CD14-positive monocyte (primary cell): ENCODE results near the gene TAS1R1. TPM values are rescaled to one million over a fixed set of nuclear protein-coding genes. Genes with fewer than 3 reads are reported as not detected.

Experiments used
- DNase-seq, 3 donors: peaks; one replicate each; pipeline ENCODE4 v3.0.0-alpha.2; 2011 to 2022
- H2AFZ ChIP-seq: 2 replicates; pipeline ENCODE4 v1.6.0; 2012; ENCODE audit warnings: mild to moderate bottlenecking, low read depth, low read length, inconsistent platforms; ENCODE audit not compliant: insufficient read depth, poor library complexity, severe bottlenecking
- H3K27ac ChIP-seq, 2 donors: 1 replicate in 1 of 2; 2 replicates in 1 of 2; pipeline ENCODE4 v1.5.1; 2012 to 2013; ENCODE audit warnings: low read length in 2 of 2, control low read depth in 1 of 2, inconsistent platforms in 1 of 2, low read depth in 1 of 2, mild to moderate bottlenecking in 1 of 2
- H3K27me3 ChIP-seq, 2 donors: one replicate each; pipeline versions ENCODE4 v1.6.0 to v1.6.1; 2011 to 2013; ENCODE audit warnings: low read length in 2 of 2; ENCODE audit not compliant: control insufficient read depth in 2 of 2, insufficient read depth in 2 of 2
- H3K36me3 ChIP-seq, 2 donors: replicated peaks in 1 of 2; 1 replicate in 1 of 2; 2 replicates in 1 of 2; pipeline versions ENCODE4 v1.5.1 to v1.6.1; 2012 to 2013; ENCODE audit warnings: low read length in 2 of 2, control low read depth in 1 of 2, inconsistent platforms in 1 of 2, mild to moderate bottlenecking in 1 of 2; ENCODE audit not compliant: insufficient read depth in 2 of 2, control insufficient read depth in 1 of 2
- H3K4me1 ChIP-seq, 2 donors: 1 replicate in 1 of 2; 2 replicates in 1 of 2; pipeline versions ENCODE4 v1.5.1 to v1.6.1; 2012 to 2013; ENCODE audit warnings: low read length in 2 of 2, control low read depth in 1 of 2, inconsistent platforms in 1 of 2, mild to moderate bottlenecking in 1 of 2, moderate library complexity in 1 of 2; ENCODE audit not compliant: insufficient read depth in 2 of 2, control insufficient read depth in 1 of 2
- H3K4me2 ChIP-seq: replicated peaks from 2 replicates; pipeline ENCODE3; 2012; ENCODE audit warnings: low read length, moderate library complexity, mild to moderate bottlenecking; ENCODE audit not compliant: poor library complexity, severe bottlenecking; ENCODE audit errors: extremely low read depth
- H3K4me3 ChIP-seq, 3 experiments: fragments of 200-600 bp in 1 of 3; sonication (generic) in 1 of 3; replicated peaks in 1 of 3; 1 replicate in 2 of 3; 2 replicates in 1 of 3; pipeline ENCODE4 v1.5.1; 2011 to 2013; ENCODE audit warnings: low read length in 3 of 3, mild to moderate bottlenecking in 3 of 3, control low read depth in 2 of 3, low read depth in 2 of 3, inconsistent platforms in 1 of 3, moderate library complexity in 1 of 3
- H3K79me2 ChIP-seq: 2 replicates; pipeline ENCODE4 v1.6.0; 2012; ENCODE audit warnings: mild to moderate bottlenecking, control low read depth, inconsistent platforms, low read length, moderate library complexity; ENCODE audit not compliant: insufficient read depth
- H3K9ac ChIP-seq: 2 replicates; pipeline ENCODE4 v1.6.0; 2017; ENCODE audit warnings: low read length, mild to moderate bottlenecking; ENCODE audit not compliant: insufficient read depth, poor library complexity, severe bottlenecking
- H3K9me3 ChIP-seq, 2 donors: replicated peaks in 1 of 2; 1 replicate in 1 of 2; 2 replicates in 1 of 2; pipeline versions ENCODE4 v1.5.1 to v1.6.1; 2012 to 2013; ENCODE audit warnings: low read length in 2 of 2, control low read depth in 1 of 2; ENCODE audit not compliant: control insufficient read depth in 1 of 2, insufficient read depth in 1 of 2
- H4K20me1 ChIP-seq: 2 replicates; pipeline ENCODE4 v1.6.0; 2012; ENCODE audit warnings: mild to moderate bottlenecking, low read length, control low read depth, moderate library complexity; ENCODE audit not compliant: insufficient read depth
- H3K27ac Mint-ChIP-seq, 7 donors: one replicate each; pipeline ENCODE4 v1.8.0; 2020; ENCODE audit warnings: mild to moderate bottlenecking in 7 of 7, mixed read lengths in 7 of 7, moderate library complexity in 6 of 7, inconsistent platforms in 2 of 7
- H3K27me3 Mint-ChIP-seq, 3 donors: one replicate each; pipeline ENCODE4 v1.8.0; 2021 to 2022; ENCODE audit warnings: low read depth in 3 of 3, mild to moderate bottlenecking in 3 of 3, mixed read lengths in 3 of 3, moderate library complexity in 3 of 3, inconsistent platforms in 1 of 3
- H3K36me3 Mint-ChIP-seq, 2 donors: one replicate each; pipeline ENCODE4 v1.8.0; 2020; ENCODE audit warnings: mixed read lengths in 2 of 2, inconsistent platforms in 1 of 2, mild to moderate bottlenecking in 1 of 2
- H3K4me1 Mint-ChIP-seq: one replicate; pipeline ENCODE4 v1.8.0; 2020; ENCODE audit warnings: mild to moderate bottlenecking, mixed read lengths
- H3K4me3 Mint-ChIP-seq, 2 donors: one replicate each; pipeline ENCODE4 v1.8.0; 2020; ENCODE audit warnings: mild to moderate bottlenecking in 2 of 2, mixed read lengths in 2 of 2, moderate library complexity in 1 of 2
- H3K9me3 Mint-ChIP-seq, 7 donors: one replicate each; pipeline ENCODE4 v1.8.0; 2020 to 2022; ENCODE audit warnings: mixed read lengths in 7 of 7, mild to moderate bottlenecking in 6 of 7, moderate library complexity in 6 of 7, inconsistent platforms in 2 of 7
- CTCF ChIP-seq: fragments of 200-600 bp; IDR thresholded peaks from one replicate; pipeline ENCODE4 v1.8.0; 2022; ENCODE audit warnings: antibody characterized with exemption, mild to moderate bottlenecking
- WGBS: methylation state at CpG from one replicate; pipeline ENCODE4 v1.1.5; 2013; ENCODE audit warnings: missing lambda C conversion rate; ENCODE audit not compliant: insufficient coverage; 5-methylcytosine and 5-hydroxymethylcytosine counted together
- intact Hi-C, 2 donors: fragments of 100-400 bp; cut with micrococcal nuclease; formaldehyde crosslinking; loops; one replicate each; pipeline versions ENCODE4 v1.15.0 to v1.15.1; 2023
- polyA plus RNA-seq, 3 donors: library from polyadenylated mRNA; depleted of rRNA in 1 of 3; unstranded in 2 of 3; stranded (reverse) in 1 of 3; fragments of 300-500 nt in 2 of 3; fragments of >200 nt in 1 of 3; fragmentation: Illumina TruSeq in 2 of 3; gene quantifications; 1 replicate in 2 of 3; 2 replicates in 1 of 3; pipeline ENCODE4 v1.2.3, GENCODE V29; 2012 to 2021

The TAS1R1 gene
- polyA plus RNA-seq, 3 donors, result not detected

- Histone ChIP-seq H3K36me3 (no peaks in the 10 kb centered on the region), H3K4me1 (peaks cover 35 to 51% of the 10 kb centered on the region in 2 donors), H3K27ac (peak overlapping the region; percentile 98 to 99), H3K4me2 (peak overlapping the region; percentile 94), H3K27me3 (no peaks in the 10 kb centered on the region), H2AFZ (peak overlapping the region; percentile 84), H4K20me1 (peaks cover 40% of the 10 kb centered on the region), H3K4me3 (peak overlapping the region; percentile 58 to 93 (median 74)), H3K9me3 (no peaks in the 10 kb centered on the region), H3K79me2 (peaks cover 40% of the 10 kb centered on the region), H3K9ac (peak overlapping the region; percentile 97)
- Mint-ChIP-seq H3K27me3 (peaks cover 8 to 9% (median 9%) of the 10 kb centered on the region in 3 donors), H3K9me3 (peaks cover 0 to 2% (median 0%) of the 10 kb centered on the region in 7 donors), H3K4me3 (peak overlapping the region; percentile 86 to 87), H3K36me3 (peaks cover 3 to 13% of the 10 kb centered on the region in 2 donors), H3K27ac (peak overlapping the region; percentile 97 to 99 (median 98)), H3K4me1 (peaks cover 32% of the 10 kb centered on the region)
- WGBS, result under 1% methylated on average over 24 of the region's 36 CpGs
- no peak for TF ChIP-seq CTCF
- peak; percentile 59 to 73 (median 70) for DNase-seq
- intact Hi-C loops, result loop anchor here in 1 of 2 donors (1.0 to 10.0 kb wide), 2 partner anchors 10 to 181 kb away; partner anchors contain the start of genes CAMTA1 and PHF13
Measured at GRCh38 chr1:6603238-6603914, 48.3 kb downstream of the TAS1R1 start.

GRCh38 chr1:6603915-6604558, 48.9 kb downstream of the TAS1R1 start:
- Histone ChIP-seq H3K79me2 (peaks cover 34% of the 10 kb centered on the region), H3K4me2 (peak overlapping the region; percentile 94), H3K27ac (peak overlapping the region; percentile 98 to 99), H3K9ac (peak overlapping the region; percentile 97), H3K27me3 (no peaks in the 10 kb centered on the region), H3K36me3 (no peaks in the 10 kb centered on the region), H3K9me3 (no peaks in the 10 kb centered on the region), H3K4me3 (peak overlapping the region; percentile 58 to 93 (median 74)), H2AFZ (peak overlapping the region; percentile 84), H4K20me1 (peaks cover 33% of the 10 kb centered on the region), H3K4me1 (peaks cover 31 to 45% of the 10 kb centered on the region in 2 donors)
- peak overlapping the region; percentile 97 to 99 (median 98) for H3K27ac Mint-ChIP-seq
- H3K9me3 Mint-ChIP-seq, result no peaks in the 10 kb centered on the region
- 53% methylated on average over 14 of the region's 19 CpGs for WGBS
- H3K27me3 Mint-ChIP-seq, result peaks cover 8 to 9% (median 9%) of the 10 kb centered on the region in 3 donors
- H3K36me3 Mint-ChIP-seq, result peaks cover 0 to 6% of the 10 kb centered on the region in 2 donors
- H3K4me3 Mint-ChIP-seq, result peak overlapping the region; percentile 86 to 87
- H3K4me1 Mint-ChIP-seq, result peaks cover 26% of the 10 kb centered on the region
- TF ChIP-seq CTCF, result no peak
- intact Hi-C loops, result loop anchor here in 1 of 2 donors (1.0 to 10.0 kb wide), 2 partner anchors 9 to 181 kb away; partner anchors contain the start of genes CAMTA1 and PHF13
- DNase-seq, result peak; percentile 28 to 41 (median 34)
